Memory B cell (primary cell): ENCODE data around the gene COL23A1.

ENCODE experiments used
- ATAC-seq: fragments of 150-1000 bp; cut with Tn5 transposase; 2 replicates; pipeline ENCODE4 v1.10.0; 2021; ENCODE audit warnings: low read depth, mild to moderate bottlenecking, moderate library complexity
- DNase-seq, 2 donors: peaks; one replicate each; pipeline ENCODE4 v3.0.0; 2022; ENCODE audit warnings: low spot score in 2 of 2
- H3K27ac Mint-ChIP-seq: one replicate; pipeline ENCODE4 v1.8.0; 2022; ENCODE audit warnings: mild to moderate bottlenecking, moderate library complexity, mixed read lengths
- H3K27me3 Mint-ChIP-seq: one replicate; pipeline ENCODE4 v1.8.0; 2022; ENCODE audit warnings: mixed read lengths
- H3K36me3 Mint-ChIP-seq: one replicate; pipeline ENCODE4 v1.8.0; 2022; ENCODE audit warnings: mild to moderate bottlenecking, mixed read lengths
- H3K4me1 Mint-ChIP-seq: one replicate; pipeline ENCODE4 v1.8.0; 2022; ENCODE audit warnings: mixed read lengths
- H3K4me3 Mint-ChIP-seq: one replicate; pipeline ENCODE4 v1.8.0; 2022; ENCODE audit warnings: mild to moderate bottlenecking, moderate library complexity, mixed read lengths
- H3K9me3 Mint-ChIP-seq: one replicate; pipeline ENCODE4 v1.8.0; 2022; ENCODE audit warnings: mixed read lengths

The COL23A1 gene

GRCh38 chr5:178441486-178442270, 148.5 kb downstream of the COL23A1 start:
- H3K27ac Mint-ChIP-seq: no peak overlapping the region
- H3K36me3 Mint-ChIP-seq: no peaks in the 10 kb centered on the region
- no peaks in the 10 kb centered on the region for H3K27me3 Mint-ChIP-seq
- no peak overlapping the region for H3K4me3 Mint-ChIP-seq
- no peak for ATAC-seq
- H3K9me3 Mint-ChIP-seq: no peaks in the 10 kb centered on the region
- H3K4me1 Mint-ChIP-seq: no peaks in the 10 kb centered on the region
- DNase-seq: no peak

GRCh38 chr5:178440181-178440580, 150.0 kb downstream of the COL23A1 start:
- Mint-ChIP-seq H3K4me1 (no peaks in the 10 kb centered on the region), H3K36me3 (no peaks in the 10 kb centered on the region), H3K4me3 (no peak overlapping the region), H3K27me3 (peaks cover 3% of the 10 kb centered on the region), H3K27ac (no peak overlapping the region), H3K9me3 (no peaks in the 10 kb centered on the region)
- DNase-seq (no peak), ATAC-seq (no peak)

DNA sequence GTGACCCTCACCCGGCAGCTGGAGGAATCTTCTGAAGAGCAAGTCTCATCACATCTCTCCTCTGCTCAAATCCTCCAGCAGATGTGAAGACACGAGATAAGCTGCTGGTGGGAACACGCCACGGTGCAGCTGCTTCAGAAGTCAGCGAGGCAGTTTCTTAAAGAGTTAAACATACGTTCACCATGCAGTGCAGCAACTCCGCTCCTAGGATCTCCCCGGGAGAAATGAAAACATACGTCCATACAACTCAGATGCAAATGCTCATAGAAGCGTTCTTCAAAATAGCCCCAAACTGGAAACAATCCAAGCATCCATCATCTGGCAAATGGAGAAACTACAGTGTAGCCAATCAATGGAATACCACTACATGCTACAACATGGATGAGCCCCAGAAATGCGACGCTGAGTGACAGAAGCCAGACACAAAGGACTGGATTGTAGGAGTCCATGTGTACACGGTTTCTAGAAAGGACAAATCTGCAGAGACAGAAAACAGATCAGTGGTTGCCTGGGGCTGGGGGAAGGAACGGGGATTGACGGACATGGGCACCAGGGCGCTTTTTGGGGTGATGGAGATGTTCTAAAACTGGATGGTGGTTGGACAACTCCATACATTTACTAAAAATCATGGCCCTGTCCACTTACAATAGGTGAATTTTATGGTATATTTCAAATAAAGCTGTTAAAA, 150.6 kb downstream of the COL23A1 start:
- Mint-ChIP-seq H3K27ac (no peak overlapping the region), H3K36me3 (no peaks in the 10 kb centered on the region), H3K9me3 (no peaks in the 10 kb centered on the region), H3K4me1 (no peaks in the 10 kb centered on the region), H3K27me3 (peaks cover 3% of the 10 kb centered on the region), H3K4me3 (no peak overlapping the region)
- no peak for DNase-seq
- ATAC-seq: no peak

- DNase-seq (no peak), ATAC-seq (no peak)
- no peaks in the 10 kb centered on the region for H3K9me3 Mint-ChIP-seq
- H3K36me3 Mint-ChIP-seq: no peaks in the 10 kb centered on the region
- H3K27me3 Mint-ChIP-seq: peaks cover 5% of the 10 kb centered on the region
- no peak overlapping the region for H3K4me3 Mint-ChIP-seq
- no peaks in the 10 kb centered on the region for H3K4me1 Mint-ChIP-seq
- H3K27ac Mint-ChIP-seq: no peak overlapping the region
Measured at GRCh38 chr5:178438796-178439195, 151.4 kb downstream of the COL23A1 start.

DNA sequence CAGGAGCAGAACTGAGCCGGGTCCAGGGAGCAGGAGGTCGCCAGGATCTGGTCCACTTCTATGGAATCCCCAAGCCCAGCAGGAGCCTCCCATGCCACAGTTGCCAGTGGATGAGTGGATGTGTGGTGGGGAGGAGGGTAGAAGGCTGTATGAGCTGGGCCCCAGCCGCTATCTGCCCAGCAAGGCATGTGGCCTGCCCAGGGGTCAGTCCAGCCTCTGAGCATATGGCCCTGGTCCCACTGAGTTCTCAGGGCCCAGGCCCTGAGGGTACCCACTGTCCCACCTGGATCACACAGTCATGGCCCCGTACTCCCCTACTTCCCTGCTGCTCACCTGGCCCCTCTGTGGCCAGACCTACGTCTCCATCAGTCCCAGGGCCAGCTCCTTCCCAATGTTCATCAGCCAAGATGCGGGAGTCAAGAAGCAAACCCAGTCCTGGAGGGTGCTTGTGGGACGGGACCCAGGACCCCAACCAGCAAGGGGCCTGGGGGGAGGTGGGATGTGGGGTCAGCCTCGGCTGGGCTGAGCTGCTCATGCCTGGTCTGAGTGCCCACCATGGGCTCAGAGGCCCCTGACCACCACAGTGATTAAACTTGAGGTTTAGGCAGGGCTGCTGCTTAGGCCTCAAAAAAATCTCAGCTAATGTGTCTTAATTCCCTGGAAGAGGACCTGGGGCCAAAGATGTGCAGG, 152.7 kb downstream of the COL23A1 start:
- Mint-ChIP-seq H3K27me3 (peaks cover 8% of the 10 kb centered on the region), H3K36me3 (no peaks in the 10 kb centered on the region), H3K4me3 (no peak overlapping the region), H3K9me3 (no peaks in the 10 kb centered on the region), H3K4me1 (no peaks in the 10 kb centered on the region), H3K27ac (no peak overlapping the region)
- DNase-seq (no peak), ATAC-seq (no peak)

DNA sequence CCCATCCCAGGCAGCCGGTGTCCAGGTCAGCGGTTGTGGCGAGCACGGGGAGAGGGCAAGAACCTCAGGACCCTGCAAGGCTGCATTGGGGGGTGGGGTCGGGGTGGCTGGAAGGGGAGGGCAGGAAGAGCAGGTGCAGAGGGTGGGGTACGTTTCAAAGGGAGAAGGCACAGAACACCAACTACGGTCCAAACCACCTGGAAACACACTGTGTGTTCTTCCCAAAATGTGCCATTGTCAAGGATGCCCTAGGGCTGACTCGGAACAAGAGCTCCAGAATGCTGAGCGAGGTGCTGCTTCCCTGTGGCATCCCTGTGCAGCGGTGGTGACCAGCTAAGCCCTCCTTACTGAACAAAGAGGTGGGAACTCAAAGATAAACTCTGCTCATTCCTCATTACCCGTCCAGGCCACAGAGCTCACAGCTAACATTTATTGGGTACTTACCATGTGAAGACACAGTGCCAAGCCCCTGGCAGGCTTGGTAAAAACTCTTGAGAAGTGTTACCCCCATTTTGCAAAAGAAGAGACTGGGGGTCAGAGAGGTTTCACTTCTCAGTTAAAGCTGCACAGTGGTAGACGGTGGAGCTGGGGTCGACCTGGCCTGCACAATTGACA, 153.8 kb downstream of the COL23A1 start:
- H3K9me3 Mint-ChIP-seq: no peaks in the 10 kb centered on the region
- peaks cover 8% of the 10 kb centered on the region for H3K27me3 Mint-ChIP-seq
- ATAC-seq (no peak), DNase-seq (no peak)
- H3K4me1 Mint-ChIP-seq: no peaks in the 10 kb centered on the region
- H3K36me3 Mint-ChIP-seq: no peaks in the 10 kb centered on the region
- no peak overlapping the region for H3K27ac Mint-ChIP-seq
- H3K4me3 Mint-ChIP-seq: no peak overlapping the region

GRCh38 chr5:178435321-178436238, 154.6 kb downstream of the COL23A1 start:
- ATAC-seq (no peak), DNase-seq (no peak)
- H3K27ac Mint-ChIP-seq: no peak overlapping the region
- H3K27me3 Mint-ChIP-seq: peaks cover 12% of the 10 kb centered on the region
- H3K36me3 Mint-ChIP-seq: no peaks in the 10 kb centered on the region
- H3K4me1 Mint-ChIP-seq: no peaks in the 10 kb centered on the region
- H3K4me3 Mint-ChIP-seq: no peak overlapping the region
- H3K9me3 Mint-ChIP-seq: peaks cover 2% of the 10 kb centered on the region

GRCh38 chr5:178434851-178435250, 155.3 kb downstream of the COL23A1 start:
- H3K4me1 Mint-ChIP-seq: no peaks in the 10 kb centered on the region
- H3K36me3 Mint-ChIP-seq: no peaks in the 10 kb centered on the region
- no peak overlapping the region for H3K27ac Mint-ChIP-seq
- ATAC-seq: no peak
- H3K27me3 Mint-ChIP-seq: peaks cover 13% of the 10 kb centered on the region
- no peak overlapping the region for H3K4me3 Mint-ChIP-seq
- DNase-seq: no peak
- peaks cover 2% of the 10 kb centered on the region for H3K9me3 Mint-ChIP-seq

DNA sequence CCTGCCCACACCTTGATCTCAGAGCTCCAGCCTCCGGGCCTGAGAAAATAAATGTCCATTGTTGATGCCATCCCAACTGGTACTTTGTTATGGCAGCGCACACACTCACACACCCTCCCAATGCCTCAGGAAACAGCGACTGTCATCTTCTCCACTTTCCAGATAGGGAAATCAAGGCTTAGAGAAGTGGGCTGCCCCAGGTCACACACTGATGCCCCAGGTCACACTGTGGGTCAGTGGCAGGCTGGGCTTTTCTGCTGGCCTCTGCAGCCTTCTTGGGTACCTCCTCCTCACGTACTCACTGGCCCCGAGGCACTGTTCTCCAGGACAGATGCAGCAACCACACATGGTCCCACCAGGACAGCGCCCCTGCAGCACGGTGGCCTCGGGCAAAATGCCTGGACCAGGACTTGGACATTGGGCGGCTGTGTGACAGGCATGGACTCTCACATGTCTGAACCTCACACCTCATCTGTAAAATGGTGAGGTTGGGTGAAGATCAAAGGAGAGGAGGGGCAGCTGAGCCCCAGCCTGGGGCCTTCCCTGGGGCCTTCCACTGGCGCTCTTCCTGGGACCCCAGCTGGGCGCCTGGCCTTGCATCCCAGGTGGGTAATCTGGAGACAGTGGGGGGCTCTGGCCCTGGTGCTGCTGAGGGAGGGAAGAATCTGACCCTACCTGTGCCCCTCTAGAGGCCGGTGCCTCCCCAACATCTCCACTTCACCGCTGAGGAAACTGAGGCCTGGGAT, 156.0 kb downstream of the COL23A1 start:
- H3K9me3 Mint-ChIP-seq: peaks cover 2% of the 10 kb centered on the region
- H3K27me3 Mint-ChIP-seq: peaks cover 18% of the 10 kb centered on the region
- no peak for ATAC-seq
- no peak overlapping the region for H3K27ac Mint-ChIP-seq
- no peak for DNase-seq
- H3K4me3 Mint-ChIP-seq: no peak overlapping the region
- no peaks in the 10 kb centered on the region for H3K36me3 Mint-ChIP-seq
- H3K4me1 Mint-ChIP-seq: no peaks in the 10 kb centered on the region

DNA sequence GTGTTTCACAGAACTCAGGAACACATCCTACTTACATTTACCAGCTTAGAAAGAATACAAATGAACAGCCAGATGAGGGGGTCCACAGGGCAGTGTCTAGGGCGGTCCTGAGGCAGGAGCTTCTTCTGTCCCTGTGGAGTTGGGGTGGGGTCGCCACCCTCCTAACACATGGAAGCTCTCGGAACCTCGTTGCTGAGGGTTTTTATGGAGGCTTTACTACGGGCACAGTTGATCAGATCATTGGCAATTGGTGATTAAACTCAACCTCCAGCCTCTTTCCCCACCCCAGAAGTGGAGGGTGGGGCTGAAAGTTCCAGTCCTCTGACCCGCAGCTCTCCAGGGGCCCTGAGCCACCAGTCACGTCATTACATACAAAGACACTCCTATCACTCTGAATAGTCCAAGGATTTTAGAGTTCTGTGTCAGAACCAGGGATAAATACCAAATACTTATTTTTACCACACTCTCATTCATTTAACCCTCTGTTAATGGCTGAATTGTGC, 156.9 kb downstream of the COL23A1 start:
- Mint-ChIP-seq H3K27me3 (peaks cover 18% of the 10 kb centered on the region), H3K36me3 (no peaks in the 10 kb centered on the region), H3K27ac (no peak overlapping the region), H3K4me1 (no peaks in the 10 kb centered on the region), H3K9me3 (peaks cover 2% of the 10 kb centered on the region), H3K4me3 (no peak overlapping the region)
- ATAC-seq (no peak), DNase-seq (no peak)

GRCh38 chr5:178432421-178433272, 157.5 kb downstream of the COL23A1 start:
- H3K9me3 Mint-ChIP-seq: peaks cover 2% of the 10 kb centered on the region
- H3K36me3 Mint-ChIP-seq: no peaks in the 10 kb centered on the region
- H3K4me1 Mint-ChIP-seq: no peaks in the 10 kb centered on the region
- H3K27me3 Mint-ChIP-seq: peaks cover 18% of the 10 kb centered on the region
- ATAC-seq: no peak
- no peak overlapping the region for H3K4me3 Mint-ChIP-seq
- no peak for DNase-seq
- H3K27ac Mint-ChIP-seq: no peak overlapping the region

GRCh38 chr5:178431782-178432165, 158.4 kb downstream of the COL23A1 start:
- H3K4me1 Mint-ChIP-seq: no peaks in the 10 kb centered on the region
- DNase-seq (no peak), ATAC-seq (no peak)
- peaks cover 2% of the 10 kb centered on the region for H3K9me3 Mint-ChIP-seq
- H3K36me3 Mint-ChIP-seq: no peaks in the 10 kb centered on the region
- no peak overlapping the region for H3K27ac Mint-ChIP-seq
- no peak overlapping the region for H3K4me3 Mint-ChIP-seq
- peaks cover 18% of the 10 kb centered on the region for H3K27me3 Mint-ChIP-seq
